ENCODE results near the gene PFKL.

DNA sequence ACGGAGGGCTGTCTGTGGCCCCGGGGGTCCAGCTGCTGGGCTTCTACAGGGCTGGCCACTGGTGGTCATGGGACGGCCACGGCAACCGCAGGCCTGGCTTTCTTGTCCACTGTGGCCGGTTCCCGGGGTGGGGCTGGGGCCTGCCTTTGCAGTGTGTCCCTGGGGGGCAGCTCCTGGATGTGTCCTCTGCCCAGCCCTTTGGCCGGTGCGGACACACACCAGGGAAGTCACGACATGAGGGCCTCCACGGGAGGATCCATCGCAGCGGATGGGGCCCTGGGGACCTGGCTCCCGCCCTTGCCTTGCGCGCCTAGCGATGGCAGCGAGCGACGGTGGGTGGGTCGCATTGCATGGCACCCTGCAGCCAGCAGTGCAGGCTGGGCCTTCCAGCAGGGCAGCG is 18.0 kb downstream of the PFKL start:
- TF ChIP-seq, protein P1, sequence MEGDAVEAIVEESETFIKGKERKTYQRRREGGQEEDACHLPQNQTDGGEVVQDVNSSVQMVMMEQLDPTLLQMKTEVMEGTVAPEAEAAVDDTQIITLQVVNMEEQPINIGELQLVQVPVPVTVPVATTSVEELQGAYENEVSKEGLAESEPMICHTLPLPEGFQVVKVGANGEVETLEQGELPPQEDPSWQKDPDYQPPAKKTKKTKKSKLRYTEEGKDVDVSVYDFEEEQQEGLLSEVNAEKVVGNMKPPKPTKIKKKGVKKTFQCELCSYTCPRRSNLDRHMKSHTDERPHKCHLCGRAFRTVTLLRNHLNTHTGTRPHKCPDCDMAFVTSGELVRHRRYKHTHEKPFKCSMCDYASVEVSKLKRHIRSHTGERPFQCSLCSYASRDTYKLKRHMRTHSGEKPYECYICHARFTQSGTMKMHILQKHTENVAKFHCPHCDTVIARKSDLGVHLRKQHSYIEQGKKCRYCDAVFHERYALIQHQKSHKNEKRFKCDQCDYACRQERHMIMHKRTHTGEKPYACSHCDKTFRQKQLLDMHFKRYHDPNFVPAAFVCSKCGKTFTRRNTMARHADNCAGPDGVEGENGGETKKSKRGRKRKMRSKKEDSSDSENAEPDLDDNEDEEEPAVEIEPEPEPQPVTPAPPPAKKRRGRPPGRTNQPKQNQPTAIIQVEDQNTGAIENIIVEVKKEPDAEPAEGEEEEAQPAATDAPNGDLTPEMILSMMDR (IDR thresholded peaks at IDR 0.05), result no peak
- no peak for TF ChIP-seq POLR2A (IDR thresholded peaks at IDR 0.05; ENCODE audit: low read length)
- TF ChIP-seq SMC3 (IDR thresholded peaks at IDR 0.05), result no peak
- no peak for TF ChIP-seq MYC (IDR thresholded peaks at IDR 0.05; ENCODE audit: borderline replicate concordance, low read length)
- TF ChIP-seq KDM1A (IDR thresholded peaks at IDR 0.05; ENCODE audit: low read depth), result no peak
- no peak for TF ChIP-seq EP300 (IDR thresholded peaks at IDR 0.05)
- no peak for TF ChIP-seq CEBPB (IDR thresholded peaks at IDR 0.05)
- TF ChIP-seq, protein P2, sequence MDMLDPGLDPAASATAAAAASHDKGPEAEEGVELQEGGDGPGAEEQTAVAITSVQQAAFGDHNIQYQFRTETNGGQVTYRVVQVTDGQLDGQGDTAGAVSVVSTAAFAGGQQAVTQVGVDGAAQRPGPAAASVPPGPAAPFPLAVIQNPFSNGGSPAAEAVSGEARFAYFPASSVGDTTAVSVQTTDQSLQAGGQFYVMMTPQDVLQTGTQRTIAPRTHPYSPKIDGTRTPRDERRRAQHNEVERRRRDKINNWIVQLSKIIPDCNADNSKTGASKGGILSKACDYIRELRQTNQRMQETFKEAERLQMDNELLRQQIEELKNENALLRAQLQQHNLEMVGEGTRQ (IDR thresholded peaks at IDR 0.05), result no peak
- TF ChIP-seq HEYL (CRISPR knock-in tag; IDR thresholded peaks at IDR 0.05), result no peak
- TF ChIP-seq, protein P3, sequence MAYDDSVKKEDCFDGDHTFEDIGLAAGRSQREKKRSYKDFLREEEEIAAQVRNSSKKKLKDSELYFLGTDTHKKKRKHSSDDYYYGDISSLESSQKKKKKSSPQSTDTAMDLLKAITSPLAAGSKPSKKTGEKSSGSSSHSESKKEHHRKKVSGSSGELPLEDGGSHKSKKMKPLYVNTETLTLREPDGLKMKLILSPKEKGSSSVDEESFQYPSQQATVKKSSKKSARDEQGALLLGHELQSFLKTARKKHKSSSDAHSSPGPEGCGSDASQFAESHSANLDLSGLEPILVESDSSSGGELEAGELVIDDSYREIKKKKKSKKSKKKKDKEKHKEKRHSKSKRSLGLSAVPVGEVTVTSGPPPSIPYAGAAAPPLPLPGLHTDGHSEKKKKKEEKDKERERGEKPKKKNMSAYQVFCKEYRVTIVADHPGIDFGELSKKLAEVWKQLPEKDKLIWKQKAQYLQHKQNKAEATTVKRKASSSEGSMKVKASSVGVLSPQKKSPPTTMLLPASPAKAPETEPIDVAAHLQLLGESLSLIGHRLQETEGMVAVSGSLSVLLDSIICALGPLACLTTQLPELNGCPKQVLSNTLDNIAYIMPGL (CRISPR knock-in tag; IDR thresholded peaks at IDR 0.05; ENCODE audit: borderline replicate concordance), result no peak
- no peak for TF ChIP-seq RARB (CRISPR knock-in tag; IDR thresholded peaks at IDR 0.05)
- no peak for TF ChIP-seq BHLHE40 (IDR thresholded peaks at IDR 0.05; ENCODE audit: low read depth, low read length)
- no peak for TF ChIP-seq TP53 (CRISPR knock-in tag; IDR thresholded peaks at IDR 0.05)
- no peak for TF ChIP-seq RAD21 (conservative IDR thresholded peaks at IDR 0.05 in 1 of 2, IDR thresholded peaks at IDR 0.05 in 1 of 2)
